Esophagus muscularis mucosa (tissue), 4 donors: Measurements from ENCODE around the gene KITLG.

Experiments
- EP300 ChIP-seq: sonication (generic); formaldehyde crosslinking; IDR thresholded peaks from one replicate; pipeline ENCODE4 v1.6.1; 2017; ENCODE audit warnings: antibody characterized with exemption
- POLR2A ChIP-seq: fragments of 450-650 bp; IDR thresholded peaks from one replicate; pipeline ENCODE4 v1.6.1; 2017; ENCODE audit warnings: antibody characterized with exemption, moderate library complexity, mild to moderate bottlenecking, low read depth
- TF ChIP-seq, protein P1 (sequence below), 3 experiments: fragments of 200-600 bp in 2 of 3; fragments of 450-650 bp in 1 of 3; sonication (generic) in 2 of 3; IDR thresholded peaks; one replicate each; pipeline ENCODE4 v1.5.1; 2017 to 2019; ENCODE audit warnings: antibody characterized with exemption in 3 of 3, mild to moderate bottlenecking in 2 of 3, moderate library complexity in 1 of 3

GRCh38 chr12:88580051-88580871 is at the start of gene KITLG:
- TF ChIP-seq, protein P1, sequence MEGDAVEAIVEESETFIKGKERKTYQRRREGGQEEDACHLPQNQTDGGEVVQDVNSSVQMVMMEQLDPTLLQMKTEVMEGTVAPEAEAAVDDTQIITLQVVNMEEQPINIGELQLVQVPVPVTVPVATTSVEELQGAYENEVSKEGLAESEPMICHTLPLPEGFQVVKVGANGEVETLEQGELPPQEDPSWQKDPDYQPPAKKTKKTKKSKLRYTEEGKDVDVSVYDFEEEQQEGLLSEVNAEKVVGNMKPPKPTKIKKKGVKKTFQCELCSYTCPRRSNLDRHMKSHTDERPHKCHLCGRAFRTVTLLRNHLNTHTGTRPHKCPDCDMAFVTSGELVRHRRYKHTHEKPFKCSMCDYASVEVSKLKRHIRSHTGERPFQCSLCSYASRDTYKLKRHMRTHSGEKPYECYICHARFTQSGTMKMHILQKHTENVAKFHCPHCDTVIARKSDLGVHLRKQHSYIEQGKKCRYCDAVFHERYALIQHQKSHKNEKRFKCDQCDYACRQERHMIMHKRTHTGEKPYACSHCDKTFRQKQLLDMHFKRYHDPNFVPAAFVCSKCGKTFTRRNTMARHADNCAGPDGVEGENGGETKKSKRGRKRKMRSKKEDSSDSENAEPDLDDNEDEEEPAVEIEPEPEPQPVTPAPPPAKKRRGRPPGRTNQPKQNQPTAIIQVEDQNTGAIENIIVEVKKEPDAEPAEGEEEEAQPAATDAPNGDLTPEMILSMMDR (IDR thresholded peaks at IDR 0.05) = peak; percentile 50 to 57 (median 53)
- TF ChIP-seq EP300 (no peak), POLR2A (peak; percentile 50)
